SH-SY5Y (cell line): ENCODE measurements around the gene SMOC1.

Source experiments
- GATA2 ChIP-seq: IDR thresholded peaks from 2 replicates; pipeline ENCODE4 v1.6.1; 2011; ENCODE audit warnings: mild to moderate bottlenecking, low read depth, low read length
- GATA3 ChIP-seq: IDR thresholded peaks from 2 replicates; pipeline ENCODE4 v1.6.1; 2011; ENCODE audit warnings: low read depth, mild to moderate bottlenecking, low read length, moderate library complexity

- TF ChIP-seq GATA3: no peak
- no peak for TF ChIP-seq GATA2
Measured at GRCh38 chr14:70013271-70013873, 134.2 kb downstream of the SMOC1 start.
